ENCODE measurements around the gene MBD3L4. TPM values are rescaled to one million over a fixed set of nuclear protein-coding genes. Genes with fewer than 3 reads are reported as not detected.
"Not testable (repeated sequence)": the region's sequence is repeated elsewhere in the genome, so short reads cannot be mapped to it uniquely, and the experiment has no call there.

Gene MBD3L4
- total and polyA plus RNA-seq, 2 donors (not counting 3 experiments of a cell fraction or from before 2014, with no cell fraction given), result not detected

- POLR2A ChIA-PET, result not testable (repeated sequence)
- TF ChIP-seq CTCF (IDR thresholded peaks at IDR 0.05; ENCODE audit: extremely low read depth in 1 of 2, insufficient read depth in 1 of 2, low read depth in 1 of 2, low read length in 2 of 2), result peak; percentile 4 to 26
Observed at GRCh38 chr19:7067122-7067521, 27.1 kb upstream of the MBD3L4 start.

GRCh38 chr19:7063764-7064418 is 23.9 kb upstream of the MBD3L4 start:
- H3K9me3 ChIP-seq (replicated peaks; ENCODE audit: control insufficient read depth, insufficient read depth, low read length), result no peaks in the 10 kb centered on the region
- no peaks in the 10 kb centered on the region for H3K4me1 ChIP-seq (ENCODE audit: control insufficient read depth, extremely low read depth, insufficient read depth, low read length)
- no peak overlapping the region for H2AFZ ChIP-seq (ENCODE audit: low read depth, low read length)
- no peak overlapping the region for H3K4me3 ChIP-seq (replicated peaks in 1 of 3; ENCODE audit: insufficient read depth in 1 of 3, low read depth in 1 of 3, low read length in 3 of 3)
- H4K20me1 ChIP-seq (replicated peaks; ENCODE audit: control insufficient read depth, extremely low read depth, insufficient read depth, low read length), result no peaks in the 10 kb centered on the region
- TF ChIP-seq MAX (IDR thresholded peaks at IDR 0.05; ENCODE audit: insufficient read depth, insufficient read length), result no peak
- no peak for TF ChIP-seq MYC (IDR thresholded peaks at IDR 0.05; ENCODE audit: low read depth, low read length)
- dilution Hi-C loops (cut with MboI; ENCODE audit: extremely low pct_ligation_motif_present, low sequenced_read_pairs) (no loop called here), intact Hi-C loops (cut with micrococcal nuclease) (no loop called here)
- POLR2A ChIA-PET, result no interaction called here
- no peaks in the 10 kb centered on the region for H3K79me2 ChIP-seq (ENCODE audit: control insufficient read depth, insufficient read depth, low read length)
- no peaks in the 10 kb centered on the region for H3K9me1 ChIP-seq (replicated peaks; ENCODE audit: control insufficient read depth, extremely low read depth, insufficient read depth, low read length)
- FAIRE-seq (no peak), DNase-seq (ENCODE audit: low read depth, low spot score) (no peak)
- H3K27me3 ChIP-seq (ENCODE audit: control insufficient read depth in 2 of 2, insufficient read depth in 2 of 2, low read length in 2 of 2), result no peaks in the 10 kb centered on the region
- H3K4me2 ChIP-seq (ENCODE audit: insufficient read depth, low read length), result no peak overlapping the region
- no peak overlapping the region for H3K27ac ChIP-seq (ENCODE audit: insufficient read depth, low read depth, low read length)
- no peak overlapping the region for H3K9ac ChIP-seq (replicated peaks; ENCODE audit: extremely low read depth, insufficient read depth, low read length)
- no TSS peak for BruUV-seq (replicated peaks)
- CTCF ChIA-PET, result interaction anchor here (0.9 kb wide), 1 partner anchor 121 kb away, joined by 3 read pairs; no protein-coding TSS in a partner anchor
- no peaks in the 10 kb centered on the region for H3K36me3 ChIP-seq (ENCODE audit: control insufficient read depth in 2 of 2, extremely low read depth in 1 of 2, insufficient read depth in 2 of 2, low read length in 2 of 2)

More at GRCh38 chr19:7067122-7067521, 27.1 kb upstream of the MBD3L4 start:
- BruUV-seq (replicated peaks); H3K27ac ChIP-seq (ENCODE audit: insufficient read depth, low read depth, low read length); H3K36me3 ChIP-seq (ENCODE audit: control insufficient read depth in 2 of 2, extremely low read depth in 1 of 2, insufficient read depth in 2 of 2, low read length in 2 of 2); DNase-seq (ENCODE audit: low read depth, low spot score); intact Hi-C loops (cut with micrococcal nuclease); H3K4me3 ChIP-seq (replicated peaks in 1 of 3; ENCODE audit: insufficient read depth in 1 of 3, low read depth in 1 of 3, low read length in 3 of 3); dilution Hi-C loops (cut with MboI; ENCODE audit: extremely low pct_ligation_motif_present, low sequenced_read_pairs); H3K4me2 ChIP-seq (ENCODE audit: insufficient read depth, low read length); H4K20me1 ChIP-seq (replicated peaks; ENCODE audit: control insufficient read depth, extremely low read depth, insufficient read depth, low read length); H2AFZ ChIP-seq (ENCODE audit: low read depth, low read length); H3K9me1 ChIP-seq (replicated peaks; ENCODE audit: control insufficient read depth, extremely low read depth, insufficient read depth, low read length); H3K4me1 ChIP-seq (ENCODE audit: control insufficient read depth, extremely low read depth, insufficient read depth, low read length); H3K79me2 ChIP-seq (ENCODE audit: control insufficient read depth, insufficient read depth, low read length); H3K9me3 ChIP-seq (replicated peaks; ENCODE audit: control insufficient read depth, insufficient read depth, low read length); H3K9ac ChIP-seq (replicated peaks; ENCODE audit: extremely low read depth, insufficient read depth, low read length); H3K27me3 ChIP-seq (ENCODE audit: control insufficient read depth in 2 of 2, insufficient read depth in 2 of 2, low read length in 2 of 2): not testable (repeated sequence)
- CTCF ChIA-PET, result interaction anchor here (0.6 kb wide), 1 partner anchor 177 kb away, joined by 3 read pairs; no protein-coding TSS in a partner anchor
- peak; percentile 77 for FAIRE-seq

Data from endothelial cell of umbilical vein (primary cell).